Stimulated activated CD8-positive, alpha-beta memory T cell treated with anti-CD3 and anti-CD28 coated beads, Interleukin-4, amount 100 ng/mL, for 4 hours (primary cell): ENCODE data around the gene SNX25.
"Not testable (repeated sequence)": the region's sequence is repeated elsewhere in the genome, so short reads cannot be mapped to it uniquely, and the experiment has no call there.

Experiments
- DNase-seq, 2 donors: peaks; one replicate each; pipeline ENCODE4 v3.0.0-alpha.2; 2020; ENCODE audit warnings: low read depth in 2 of 2, low spot score in 1 of 2

Gene SNX25

GRCh38 chr4:185209031-185209851, at the start of gene SNX25:
Gene SNX25, plus strand, starts transcription at chr4:185209598. Its CDS starts 229 bp downstream, at chr4:185209827.
- DNase-seq: peak; percentile 72 to 79

- DNase-seq: no peak
Observed at GRCh38 chr4:185165605-185166063, 43.8 kb upstream of the SNX25 start.

GRCh38 chr4:185167234-185167633, 42.2 kb upstream of the SNX25 start:
- no peak for DNase-seq

GRCh38 chr4:185171373-185172071, 37.9 kb upstream of the SNX25 start:
- DNase-seq: no peak

- DNase-seq: no peak
Observed at GRCh38 chr4:185179488-185179887, 29.9 kb upstream of the SNX25 start.

GRCh38 chr4:185182239-185182638, 27.2 kb upstream of the SNX25 start:
- no peak for DNase-seq

GRCh38 chr4:185183622-185184281, 25.6 kb upstream of the SNX25 start:
- DNase-seq: peak; percentile 37 to 66

GRCh38 chr4:185186769-185187168, 22.6 kb upstream of the SNX25 start:
- no peak for DNase-seq

- no peak for DNase-seq
Observed at GRCh38 chr4:185189606-185190305, 19.6 kb upstream of the SNX25 start.

- no peak for DNase-seq
Observed at GRCh38 chr4:185190306-185190856, 19.0 kb upstream of the SNX25 start.

- DNase-seq: no peak
Observed at GRCh38 chr4:185192059-185192458, 17.3 kb upstream of the SNX25 start.

- DNase-seq: no peak
Observed at GRCh38 chr4:185194924-185195888, 14.2 kb upstream of the SNX25 start.

GRCh38 chr4:185196437-185196836, 13.0 kb upstream of the SNX25 start:
- no peak for DNase-seq

GRCh38 chr4:185198189-185198588, 11.2 kb upstream of the SNX25 start:
- DNase-seq: not testable (repeated sequence)

- DNase-seq: no peak
Observed at GRCh38 chr4:185201977-185202962, 7.1 kb upstream of the SNX25 start.

- no peak for DNase-seq
Observed at GRCh38 chr4:185202984-185203485, 6.4 kb upstream of the SNX25 start.

- DNase-seq: peak; percentile 65 to 74
Observed at GRCh38 chr4:185203486-185204237, 5.7 kb upstream of the SNX25 start, which contains the start of gene CFAP97. Gene CFAP97, minus strand, starts transcription at chr4:185204000. Its CDS starts 12,804 bp downstream, at chr4:185191196.
